ENCODE results near the gene RRAGC. TPM values are rescaled to one million over a fixed set of nuclear protein-coding genes. Genes with fewer than 3 reads are reported as not detected.

RRAGC gene
- polyA plus RNA-seq, 3 donors: 6.6 to 10.4 (median 8.0) TPM

DNA sequence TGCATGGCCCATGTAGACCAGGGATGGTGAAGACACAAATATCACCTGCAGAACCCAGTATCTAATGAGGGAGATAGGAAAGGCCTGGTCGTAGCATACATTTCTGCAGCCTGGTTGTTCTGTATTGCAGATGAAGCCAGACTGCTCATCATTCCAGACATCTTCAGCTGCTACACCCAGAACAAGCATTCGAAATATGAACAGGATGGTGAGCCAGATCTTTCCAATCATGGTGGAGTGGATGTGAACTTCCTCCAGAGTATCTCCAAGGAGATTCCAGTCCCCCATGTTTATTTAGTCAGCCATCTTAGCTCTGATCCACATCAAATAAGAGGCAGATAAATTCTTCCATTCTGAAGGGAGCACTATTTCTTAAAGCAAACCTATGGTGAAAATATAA is 16.2 kb upstream of the RRAGC start:
- Histone ChIP-seq H3K9me3 (replicated peaks in 1 of 2; ENCODE audit: control insufficient read depth in 1 of 2, insufficient read depth in 1 of 2, low read length in 2 of 2) (no peaks in the 10 kb centered on the region), H3K27me3 (ENCODE audit: control insufficient read depth in 2 of 2, insufficient read depth in 2 of 2, low read length in 2 of 2) (no peaks in the 10 kb centered on the region), H3K4me1 (ENCODE audit: control insufficient read depth in 1 of 2, insufficient read depth in 2 of 2, low read length in 2 of 2) (peaks cover 21 to 29% of the 10 kb centered on the region in 2 donors), H3K4me3 (replicated peaks in 1 of 3; ENCODE audit: low read depth in 2 of 3, low read length in 3 of 3) (no peak overlapping the region), H2AFZ (ENCODE audit: insufficient read depth, low read depth, low read length, poor library complexity, severe bottlenecking) (no peak overlapping the region), H3K79me2 (ENCODE audit: insufficient read depth, low read length) (peaks cover 33% of the 10 kb centered on the region), H3K4me2 (replicated peaks; ENCODE audit: extremely low read depth, low read length, poor library complexity, severe bottlenecking) (no peak overlapping the region), H3K36me3 (replicated peaks in 1 of 2; ENCODE audit: control insufficient read depth in 1 of 2, insufficient read depth in 2 of 2, low read length in 2 of 2) (no peaks in the 10 kb centered on the region), H3K9ac (ENCODE audit: insufficient read depth, low read length, poor library complexity, severe bottlenecking) (no peak overlapping the region), H4K20me1 (ENCODE audit: insufficient read depth, low read length) (peaks cover 15% of the 10 kb centered on the region), H3K27ac (ENCODE audit: low read depth in 1 of 2, low read length in 2 of 2) (no peak overlapping the region)
- H3K9me3 Mint-ChIP-seq: peaks cover 0 to 2% (median 0%) of the 10 kb centered on the region in 7 donors
- DNase-seq: no peak
- no peak overlapping the region for H3K27ac Mint-ChIP-seq
- peaks cover 2 to 5% of the 10 kb centered on the region in 2 donors for H3K36me3 Mint-ChIP-seq
- intact Hi-C loops (cut with micrococcal nuclease): no loop called here
- no CpG with 5 or more reads among the region's 2 CpGs for WGBS (ENCODE audit: insufficient coverage)
- TF ChIP-seq, protein P1, sequence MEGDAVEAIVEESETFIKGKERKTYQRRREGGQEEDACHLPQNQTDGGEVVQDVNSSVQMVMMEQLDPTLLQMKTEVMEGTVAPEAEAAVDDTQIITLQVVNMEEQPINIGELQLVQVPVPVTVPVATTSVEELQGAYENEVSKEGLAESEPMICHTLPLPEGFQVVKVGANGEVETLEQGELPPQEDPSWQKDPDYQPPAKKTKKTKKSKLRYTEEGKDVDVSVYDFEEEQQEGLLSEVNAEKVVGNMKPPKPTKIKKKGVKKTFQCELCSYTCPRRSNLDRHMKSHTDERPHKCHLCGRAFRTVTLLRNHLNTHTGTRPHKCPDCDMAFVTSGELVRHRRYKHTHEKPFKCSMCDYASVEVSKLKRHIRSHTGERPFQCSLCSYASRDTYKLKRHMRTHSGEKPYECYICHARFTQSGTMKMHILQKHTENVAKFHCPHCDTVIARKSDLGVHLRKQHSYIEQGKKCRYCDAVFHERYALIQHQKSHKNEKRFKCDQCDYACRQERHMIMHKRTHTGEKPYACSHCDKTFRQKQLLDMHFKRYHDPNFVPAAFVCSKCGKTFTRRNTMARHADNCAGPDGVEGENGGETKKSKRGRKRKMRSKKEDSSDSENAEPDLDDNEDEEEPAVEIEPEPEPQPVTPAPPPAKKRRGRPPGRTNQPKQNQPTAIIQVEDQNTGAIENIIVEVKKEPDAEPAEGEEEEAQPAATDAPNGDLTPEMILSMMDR (IDR thresholded peaks at IDR 0.05): no peak
- peaks cover 22% of the 10 kb centered on the region for H3K4me1 Mint-ChIP-seq
- H3K4me3 Mint-ChIP-seq: no peak overlapping the region
- peaks cover 0 to 2% (median 2%) of the 10 kb centered on the region in 3 donors for H3K27me3 Mint-ChIP-seq (ENCODE audit: low read depth in 3 of 3)

DNA sequence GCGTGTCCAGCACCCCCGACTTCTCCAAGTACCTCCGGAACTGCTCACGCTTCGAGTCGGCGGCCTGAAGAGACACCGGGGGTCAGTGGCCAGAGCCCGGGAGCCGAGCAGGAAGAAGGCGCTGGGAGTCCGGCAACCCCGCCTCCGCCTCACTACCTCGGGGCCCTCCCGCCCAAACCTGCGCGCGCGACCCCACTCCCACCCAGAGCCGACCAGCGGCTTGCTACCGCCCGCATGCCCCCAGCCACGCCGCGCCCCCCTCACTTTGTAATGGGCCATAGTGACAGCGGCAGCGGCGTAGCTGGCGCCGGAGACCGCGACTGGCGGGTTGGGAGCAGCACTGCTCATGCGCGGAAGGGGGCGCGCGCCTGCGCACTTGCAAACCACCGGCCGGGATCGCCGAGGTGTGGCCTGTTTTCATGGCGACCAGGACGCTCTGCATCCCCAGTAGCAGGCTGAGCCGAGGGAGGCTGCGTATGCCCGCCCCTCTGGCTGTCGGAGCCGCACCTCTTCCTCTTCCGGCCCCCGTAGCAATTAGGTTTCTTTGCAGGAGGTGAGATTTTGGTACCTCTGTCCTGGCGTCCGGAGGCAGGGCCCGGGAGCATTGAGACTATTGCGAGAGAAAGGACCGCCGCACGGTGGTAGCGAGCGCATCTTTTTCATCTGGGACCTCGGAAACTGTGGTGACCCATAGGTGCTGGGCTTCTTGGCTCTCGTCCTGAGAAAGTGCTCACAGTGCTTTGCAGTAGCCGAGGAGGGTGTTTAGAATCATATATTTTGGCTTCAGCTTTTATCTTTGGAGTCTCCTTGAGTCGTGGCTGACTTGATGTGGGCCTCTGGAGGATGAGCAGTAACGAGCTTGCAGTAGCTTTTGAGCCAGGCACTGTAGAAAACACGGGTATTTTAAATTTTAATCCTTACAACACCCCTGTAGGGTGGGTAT is 13.7 kb upstream of the RRAGC start, which contains the start of gene MYCBP:
MYCBP (minus strand) TSS at position 322 of the 943 bp plus-strand sequence; CDS start at position 279, 43 bp downstream.
- peaks cover 0 to 2% (median 2%) of the 10 kb centered on the region in 3 donors for H3K27me3 Mint-ChIP-seq (ENCODE audit: low read depth in 3 of 3)
- no peaks in the 10 kb centered on the region for H3K9me3 Mint-ChIP-seq
- H3K4me1 ChIP-seq (ENCODE audit: control insufficient read depth in 1 of 2, insufficient read depth in 2 of 2, low read length in 2 of 2): peaks cover 21 to 29% of the 10 kb centered on the region in 2 donors
- peak within 1 kb of the TSS; percentile 91 for H3K4me2 ChIP-seq (replicated peaks; ENCODE audit: extremely low read depth, low read length, poor library complexity, severe bottlenecking)
- H3K4me3 Mint-ChIP-seq: peak within 1 kb of the TSS; percentile 92
- TF ChIP-seq, protein P1 (IDR thresholded peaks at IDR 0.05): no peak
- peak within 1 kb of the TSS; percentile 63 to 88 (median 81) for H3K27ac Mint-ChIP-seq
- H4K20me1 ChIP-seq (ENCODE audit: insufficient read depth, low read length): peaks cover 17% of the 10 kb centered on the region
- peak within 1 kb of the TSS; percentile 27 to 75 for H3K27ac ChIP-seq (ENCODE audit: low read depth in 1 of 2, low read length in 2 of 2)
- no peaks in the 10 kb centered on the region for H3K27me3 ChIP-seq (ENCODE audit: control insufficient read depth in 2 of 2, insufficient read depth in 2 of 2, low read length in 2 of 2)
- peak within 1 kb of the TSS; percentile 77 for H3K9ac ChIP-seq (ENCODE audit: insufficient read depth, low read length, poor library complexity, severe bottlenecking)
- DNase-seq: peak; percentile 92 to 94 (median 93)
- H3K36me3 ChIP-seq (replicated peaks in 1 of 2; ENCODE audit: control insufficient read depth in 1 of 2, insufficient read depth in 2 of 2, low read length in 2 of 2): no peaks in the 10 kb centered on the region
- H3K4me1 Mint-ChIP-seq: peaks cover 22% of the 10 kb centered on the region
- intact Hi-C loops (cut with micrococcal nuclease): no loop called here
- no peaks in the 10 kb centered on the region for H3K9me3 ChIP-seq (replicated peaks in 1 of 2; ENCODE audit: control insufficient read depth in 1 of 2, insufficient read depth in 1 of 2, low read length in 2 of 2)
- WGBS (ENCODE audit: insufficient coverage): under 1% methylated on average over 66 of the region's 69 CpGs
- H2AFZ ChIP-seq (ENCODE audit: insufficient read depth, low read depth, low read length, poor library complexity, severe bottlenecking): peak within 1 kb of the TSS; percentile 98
- peak within 1 kb of the TSS; percentile 74 to 91 (median 82) for H3K4me3 ChIP-seq (replicated peaks in 1 of 3; ENCODE audit: low read depth in 2 of 3, low read length in 3 of 3)
- H3K79me2 ChIP-seq (ENCODE audit: insufficient read depth, low read length): peaks cover 55% of the 10 kb centered on the region
- peaks cover 3 to 9% of the 10 kb centered on the region in 2 donors for H3K36me3 Mint-ChIP-seq
